Vagina (tissue), 2 donors: Measurements from ENCODE around the gene PRRG1.

ENCODE experiments used
- CTCF ChIP-seq, 3 experiments: fragments of 450-650 bp in 2 of 3; fragments of 200-600 bp in 1 of 3; sonication (generic) in 1 of 3; IDR thresholded peaks; one replicate each; pipeline ENCODE4 v1.5.1; 2017 to 2019; ENCODE audit warnings: antibody characterized with exemption in 3 of 3, mild to moderate bottlenecking in 2 of 3, moderate library complexity in 2 of 3
- POLR2A ChIP-seq, 2 donors: fragments of 450-650 bp; IDR thresholded peaks; one replicate each; pipeline ENCODE4 v1.6.1; 2017; ENCODE audit warnings: antibody characterized with exemption in 2 of 2, mild to moderate bottlenecking in 2 of 2, moderate library complexity in 2 of 2
- POLR2AphosphoS5 ChIP-seq, 2 donors: sonication (generic); formaldehyde crosslinking; IDR thresholded peaks; one replicate each; pipeline ENCODE4 v1.9.0; 2017; ENCODE audit warnings: antibody characterized with exemption in 2 of 2, mild to moderate bottlenecking in 2 of 2, low read depth in 1 of 2; ENCODE audit not compliant: insufficient read depth in 1 of 2

- TF ChIP-seq POLR2A (IDR thresholded peaks at IDR 0.05) (no peak), CTCF (IDR thresholded peaks at IDR 0.05) (no peak), POLR2AphosphoS5 (IDR thresholded peaks at IDR 0.05; ENCODE audit: insufficient read depth in 1 of 2, low read depth in 1 of 2) (no peak)
Observed at GRCh38 chrX:37348971-37349220, 268 bp upstream of the PRRG1 start.
